Hepatocyte (in vitro differentiated cells): ENCODE data around the gene CROCC. TPM values are rescaled to one million over a fixed set of nuclear protein-coding genes. Genes with fewer than 3 reads are reported as not detected.
"Not testable (repeated sequence)": the region's sequence is repeated elsewhere in the genome, so short reads cannot be mapped to it uniquely, and the experiment has no call there.

Experiments used
- DNase-seq: peaks from one replicate; pipeline ENCODE4 v3.0.0-alpha.2; 2016; ENCODE audit warnings: low spot score
- H2AFZ ChIP-seq: fragments of 200-600 bp; sonication (generic); 2 replicates; pipeline ENCODE4 v1.6.0; 2016; ENCODE audit warnings: antibody characterized with exemption, mild to moderate bottlenecking
- H3K27ac ChIP-seq: fragments of 200-600 bp; sonication (generic); 2 replicates; pipeline ENCODE4 v1.5.1; 2016; ENCODE audit warnings: mild to moderate bottlenecking
- H3K27me3 ChIP-seq: fragments of 200-600 bp; sonication (generic); 2 replicates; pipeline ENCODE4 v1.6.1; 2016
- H3K36me3 ChIP-seq: fragments of 200-600 bp; sonication (generic); replicated peaks from 2 replicates; pipeline ENCODE4 v1.5.1; 2016; ENCODE audit warnings: low read depth; ENCODE audit not compliant: insufficient read depth
- H3K4me1 ChIP-seq: fragments of 200-600 bp; sonication (generic); 2 replicates; pipeline ENCODE4 v1.5.1; 2016; ENCODE audit warnings: mild to moderate bottlenecking, moderate library complexity; ENCODE audit not compliant: insufficient read depth
- H3K4me2 ChIP-seq: fragments of 200-600 bp; sonication (generic); 2 replicates; pipeline ENCODE4 v1.6.0; 2016
- H3K4me3 ChIP-seq: fragments of 200-600 bp; sonication (generic); 2 replicates; pipeline ENCODE4 v1.5.1; 2016; ENCODE audit warnings: mild to moderate bottlenecking
- H3K79me2 ChIP-seq: fragments of 200-600 bp; sonication (generic); 2 replicates; pipeline ENCODE4 v1.6.0; 2017; ENCODE audit warnings: mild to moderate bottlenecking
- H3K9me2 ChIP-seq: fragments of 200-600 bp; sonication (generic); replicated peaks from 2 replicates; pipeline ENCODE4 v1.6.0; 2017; ENCODE audit warnings: mild to moderate bottlenecking; ENCODE audit not compliant: insufficient read depth
- H3K9me3 ChIP-seq: fragments of 200-600 bp; sonication (generic); 2 replicates; pipeline ENCODE4 v1.5.1; 2016; ENCODE audit warnings: low read depth, mild to moderate bottlenecking
- H4K20me1 ChIP-seq: fragments of 200-600 bp; sonication (generic); 2 replicates; pipeline ENCODE4 v1.6.0; 2016; ENCODE audit warnings: mild to moderate bottlenecking; ENCODE audit not compliant: insufficient read depth, poor library complexity, severe bottlenecking
- EZH2 ChIP-seq: fragments of 200-600 bp; sonication (generic); IDR thresholded peaks from 2 replicates; pipeline ENCODE4 v1.6.1; 2016; ENCODE audit warnings: antibody characterized with exemption, mild to moderate bottlenecking, borderline replicate concordance
- EZH2phosphoT487 ChIP-seq: fragments of 200-600 bp; sonication (generic); IDR thresholded peaks from one replicate; pipeline ENCODE4 v1.6.1; 2018; ENCODE audit warnings: antibody characterized with exemption, mild to moderate bottlenecking, low read depth, moderate library complexity; ENCODE audit not compliant: unreplicated experiment, severe bottlenecking
- WGBS: methylation state at CpG from one replicate; pipeline ENCODE4 v1.1.6; 2016; ENCODE audit warnings: low lambda C conversion rate; ENCODE audit errors: missing lambda C conversion rate; 5-methylcytosine and 5-hydroxymethylcytosine counted together
- polyA plus RNA-seq: library from polyadenylated mRNA; unstranded; fragments of >200 nt; fragmentation: Nextera tagmentation; extraction: Ambion mirVana; gene quantifications from 2 replicates; pipeline ENCODE4 v1.2.1, GENCODE V29; 2016
- total RNA-seq: library from RNA; depleted of rRNA; stranded (reverse); fragments of >200 nt; gene quantifications from 2 replicates; pipeline ENCODE4 v1.2.3, GENCODE V29; 2014
- TF ChIP-seq, protein P1 (sequence below): fragments of 200-600 bp; sonication (generic); IDR thresholded peaks from 2 replicates; pipeline ENCODE4 v1.5.1; 2016; ENCODE audit warnings: antibody characterized with exemption, mild to moderate bottlenecking; ENCODE audit not compliant: poor library complexity

Gene CROCC
- total and polyA plus RNA-seq, 2 experiments from 2014 or later, result 21.9 to 23.0 TPM

DNA sequence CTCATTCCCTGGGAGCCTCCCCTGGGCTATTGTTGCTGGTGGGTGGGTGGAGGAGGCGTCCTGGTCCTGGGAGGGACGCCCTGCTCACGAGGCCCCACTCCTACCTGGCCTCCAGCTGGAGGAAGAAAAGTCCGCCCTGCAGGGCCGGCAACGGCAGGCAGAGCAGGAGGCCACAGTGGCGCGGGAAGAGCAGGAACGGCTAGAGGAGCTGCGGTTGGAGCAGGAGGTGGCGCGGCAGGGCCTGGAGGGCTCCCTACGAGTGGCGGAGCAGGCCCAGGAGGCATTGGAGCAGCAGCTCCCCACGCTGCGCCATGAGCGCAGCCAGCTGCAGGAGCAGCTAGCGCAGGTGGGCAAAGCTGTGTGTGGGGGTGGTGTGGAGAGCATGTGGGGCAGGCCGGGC lies 24.9 kb downstream of the CROCC start:
- no peaks in the 10 kb centered on the region for H3K9me2 ChIP-seq
- no peak overlapping the region for H3K4me2 ChIP-seq
- no peaks in the 10 kb centered on the region for H3K79me2 ChIP-seq

DNA sequence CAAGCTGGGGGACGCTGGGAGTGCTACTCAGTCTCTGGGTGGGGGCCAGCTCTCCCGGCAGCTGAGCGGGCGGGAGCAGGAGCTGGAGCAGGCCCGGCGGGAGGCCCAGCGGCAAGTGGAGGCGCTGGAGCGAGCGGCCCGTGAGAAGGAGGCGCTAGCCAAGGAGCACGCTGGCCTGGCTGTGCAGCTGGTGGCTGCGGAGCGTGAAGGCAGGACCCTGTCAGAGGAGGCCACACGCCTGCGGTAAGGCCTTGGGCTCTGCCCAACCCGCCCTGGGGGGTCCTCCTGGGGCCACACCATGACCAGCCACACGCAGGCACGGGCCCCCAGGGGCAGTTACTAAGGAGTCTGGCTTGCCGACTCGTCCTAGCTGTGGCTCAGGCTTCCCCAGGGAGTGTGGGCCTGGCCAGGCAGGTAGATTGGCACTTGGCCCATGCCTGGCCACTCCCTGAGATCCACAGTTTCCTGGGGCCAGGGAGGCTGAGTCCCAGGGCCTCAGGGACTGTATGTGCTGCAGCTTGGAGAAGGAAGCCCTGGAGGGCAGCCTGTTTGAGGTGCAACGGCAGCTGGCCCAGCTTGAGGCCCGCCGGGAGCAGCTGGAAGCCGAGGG lies 26.7 kb downstream of the CROCC start:
- not testable (repeated sequence) for H3K4me1 ChIP-seq, H4K20me1 ChIP-seq, H3K4me3 ChIP-seq, DNase-seq, H3K36me3 ChIP-seq, H3K9me2 ChIP-seq, H3K79me2 ChIP-seq, H3K27ac ChIP-seq, H3K27me3 ChIP-seq, H2AFZ ChIP-seq, H3K4me2 ChIP-seq, H3K9me3 ChIP-seq
- WGBS, result 95% methylated on average over 26 of the region's 26 CpGs

More for the DNA sequence above, 24.9 kb downstream of the CROCC start:
- Histone ChIP-seq H2AFZ (no peak overlapping the region), H3K36me3 (no peaks in the 10 kb centered on the region), H3K4me3 (no peak overlapping the region), H4K20me1 (no peaks in the 10 kb centered on the region), H3K27ac (no peak overlapping the region), H3K9me3 (no peaks in the 10 kb centered on the region), H3K27me3 (no peaks in the 10 kb centered on the region), H3K4me1 (no peaks in the 10 kb centered on the region)
- TF ChIP-seq EZH2 (no peak), EZH2phosphoT487 (no peak)
- TF ChIP-seq, protein P1, sequence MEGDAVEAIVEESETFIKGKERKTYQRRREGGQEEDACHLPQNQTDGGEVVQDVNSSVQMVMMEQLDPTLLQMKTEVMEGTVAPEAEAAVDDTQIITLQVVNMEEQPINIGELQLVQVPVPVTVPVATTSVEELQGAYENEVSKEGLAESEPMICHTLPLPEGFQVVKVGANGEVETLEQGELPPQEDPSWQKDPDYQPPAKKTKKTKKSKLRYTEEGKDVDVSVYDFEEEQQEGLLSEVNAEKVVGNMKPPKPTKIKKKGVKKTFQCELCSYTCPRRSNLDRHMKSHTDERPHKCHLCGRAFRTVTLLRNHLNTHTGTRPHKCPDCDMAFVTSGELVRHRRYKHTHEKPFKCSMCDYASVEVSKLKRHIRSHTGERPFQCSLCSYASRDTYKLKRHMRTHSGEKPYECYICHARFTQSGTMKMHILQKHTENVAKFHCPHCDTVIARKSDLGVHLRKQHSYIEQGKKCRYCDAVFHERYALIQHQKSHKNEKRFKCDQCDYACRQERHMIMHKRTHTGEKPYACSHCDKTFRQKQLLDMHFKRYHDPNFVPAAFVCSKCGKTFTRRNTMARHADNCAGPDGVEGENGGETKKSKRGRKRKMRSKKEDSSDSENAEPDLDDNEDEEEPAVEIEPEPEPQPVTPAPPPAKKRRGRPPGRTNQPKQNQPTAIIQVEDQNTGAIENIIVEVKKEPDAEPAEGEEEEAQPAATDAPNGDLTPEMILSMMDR, result no peak
- WGBS, result 95% methylated on average over 19 of the region's 19 CpGs
- no peak for DNase-seq

DNA sequence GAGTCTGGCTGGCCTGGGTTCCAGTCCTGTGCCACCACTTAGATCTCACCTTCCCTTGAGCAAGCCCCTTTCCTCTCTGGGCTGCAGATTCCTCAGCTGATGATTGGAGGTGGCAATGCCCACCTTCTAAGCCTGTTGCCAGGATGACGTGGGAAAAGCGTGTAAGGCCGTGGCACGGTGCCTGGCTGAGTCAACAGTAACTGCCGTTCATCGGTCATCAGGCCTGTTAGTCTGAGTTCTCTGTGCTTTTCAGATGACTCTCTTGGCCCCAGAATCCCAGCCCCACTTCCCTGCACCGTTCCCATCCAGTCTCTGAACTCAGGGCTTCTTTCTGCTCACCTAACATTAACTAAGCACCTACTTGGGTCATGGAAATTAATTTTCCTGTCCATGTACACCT lies 27.3 kb downstream of the CROCC start:
- H4K20me1 ChIP-seq, H3K79me2 ChIP-seq, H3K9me2 ChIP-seq, H3K27ac ChIP-seq, H3K9me3 ChIP-seq, DNase-seq, H2AFZ ChIP-seq, H3K36me3 ChIP-seq, H3K27me3 ChIP-seq, H3K4me3 ChIP-seq, H3K4me2 ChIP-seq, H3K4me1 ChIP-seq: not testable (repeated sequence)
- WGBS, result 94% methylated on average over 7 of the region's 7 CpGs

DNA sequence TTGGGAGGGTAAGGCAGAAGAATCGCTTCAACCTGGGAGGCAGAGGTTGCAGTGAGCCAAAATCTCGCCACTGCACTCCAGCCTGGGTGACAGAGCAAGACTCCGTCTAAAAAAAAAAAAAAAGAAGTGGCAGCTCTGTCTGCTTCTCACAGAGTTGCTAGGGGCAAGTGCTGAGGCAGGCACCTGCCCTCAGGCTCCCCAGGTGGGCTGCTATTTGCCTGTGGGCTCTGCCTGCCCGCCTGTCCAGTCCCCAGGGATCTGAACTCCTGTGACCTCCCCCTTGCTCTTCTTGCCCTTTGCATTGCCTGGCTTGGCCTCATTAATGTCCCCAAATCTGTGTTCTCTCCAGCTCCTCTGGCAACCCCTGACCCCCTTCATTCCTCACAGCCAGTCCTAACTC lies 30.6 kb downstream of the CROCC start:
- H3K27ac ChIP-seq, H3K4me1 ChIP-seq, H3K36me3 ChIP-seq, H3K79me2 ChIP-seq, H2AFZ ChIP-seq, H3K9me3 ChIP-seq, DNase-seq, H4K20me1 ChIP-seq, H3K4me3 ChIP-seq, H3K27me3 ChIP-seq, H3K4me2 ChIP-seq, H3K9me2 ChIP-seq: not testable (repeated sequence)
- WGBS, result 94% methylated on average over 4 of the region's 4 CpGs

DNA sequence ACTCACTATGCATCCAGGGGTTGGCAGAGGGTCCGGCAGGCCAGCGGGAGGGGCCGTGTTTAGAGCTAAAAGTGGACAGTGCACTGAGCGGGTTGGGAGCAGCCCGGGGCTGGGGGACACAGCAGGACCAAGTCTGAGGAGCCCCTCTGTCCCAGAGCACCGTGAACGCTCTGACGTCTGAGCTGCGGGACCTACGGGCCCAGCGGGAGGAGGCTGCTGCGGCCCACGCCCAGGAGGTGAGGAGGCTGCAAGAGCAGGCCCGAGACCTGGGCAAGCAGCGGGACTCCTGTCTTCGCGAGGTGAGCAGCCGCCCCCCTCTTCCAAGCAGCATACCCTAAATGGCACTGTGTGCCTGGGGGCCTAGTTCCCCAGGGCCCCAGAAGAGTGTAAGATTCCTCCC lies 32.8 kb downstream of the CROCC start:
- no peak overlapping the region for H3K27ac ChIP-seq
- H3K9me2 ChIP-seq, result no peaks in the 10 kb centered on the region
- H3K36me3 ChIP-seq, result no peaks in the 10 kb centered on the region
- no peaks in the 10 kb centered on the region for H3K4me1 ChIP-seq
- 94% methylated on average over 17 of the region's 18 CpGs for WGBS
- TF ChIP-seq EZH2, result no peak
- TF ChIP-seq, protein P1, result no peak
- TF ChIP-seq EZH2phosphoT487, result no peak
- H3K79me2 ChIP-seq, result no peaks in the 10 kb centered on the region
- no peak overlapping the region for H3K4me3 ChIP-seq
- no peak for DNase-seq
- no peak overlapping the region for H2AFZ ChIP-seq
- no peaks in the 10 kb centered on the region for H4K20me1 ChIP-seq
- no peaks in the 10 kb centered on the region for H3K9me3 ChIP-seq
- no peaks in the 10 kb centered on the region for H3K27me3 ChIP-seq
- no peak overlapping the region for H3K4me2 ChIP-seq
